ENCODE data around the gene S1PR1. TPM values are rescaled to one million over a fixed set of nuclear protein-coding genes. Genes with fewer than 3 reads are reported as not detected.
"Not testable (repeated sequence)": the region's sequence is repeated elsewhere in the genome, so short reads cannot be mapped to it uniquely, and the experiment has no call there.

Gene S1PR1
- total and polyA plus RNA-seq, 7 donors: 1.2 to 29.3 (median 19.8) TPM

GRCh38 chr1:101227837-101228236, 9.0 kb upstream of the S1PR1 start:
- Histone ChIP-seq H3K27me3 (no peaks in the 10 kb centered on the region), H3K9me3 (no peaks in the 10 kb centered on the region), H3K4me3 (no peak overlapping the region), H3K4me1 (no peaks in the 10 kb centered on the region), H3K27ac (no peak overlapping the region), H3K36me3 (no peaks in the 10 kb centered on the region)
- TF ChIP-seq POLR2A (IDR thresholded peaks at IDR 0.05) (no peak), EP300 (IDR thresholded peaks at IDR 0.05) (no peak), POLR2AphosphoS5 (IDR thresholded peaks at IDR 0.05) (no peak), CTCF (IDR thresholded peaks at IDR 0.05) (no peak)
- intact Hi-C loops (cut with DNase I): no loop called here
- WGBS, 2 donors: 48 to 88% methylated on average over 2 of the region's 2 CpGs
- no peak for DNase-seq

- TF ChIP-seq POLR2AphosphoS5 (IDR thresholded peaks at IDR 0.05) (no peak), EP300 (IDR thresholded peaks at IDR 0.05) (no peak), POLR2A (IDR thresholded peaks at IDR 0.05) (no peak), CTCF (IDR thresholded peaks at IDR 0.05) (no peak)
- no peaks in the 10 kb centered on the region for H3K27me3 ChIP-seq
- no peaks in the 10 kb centered on the region for H3K4me1 ChIP-seq
- H3K36me3 ChIP-seq: no peaks in the 10 kb centered on the region
- no peak for DNase-seq
- no peak overlapping the region for H3K4me3 ChIP-seq
- H3K27ac ChIP-seq: no peak overlapping the region
- WGBS, 2 donors: 78 to 93% methylated on average over 6 of the region's 6 CpGs
- no peaks in the 10 kb centered on the region for H3K9me3 ChIP-seq
- intact Hi-C loops (cut with DNase I): no loop called here
Measured at GRCh38 chr1:101228424-101229134, 8.2 kb upstream of the S1PR1 start.

GRCh38 chr1:101232182-101232581, 4.6 kb upstream of the S1PR1 start:
- peaks cover 0 to 15% (median 4%) of the 10 kb centered on the region in 4 donors for H3K4me1 ChIP-seq
- intact Hi-C loops (cut with DNase I); H3K36me3 ChIP-seq; H3K4me3 ChIP-seq; DNase-seq; H3K9me3 ChIP-seq; H3K27me3 ChIP-seq; H3K27ac ChIP-seq: not testable (repeated sequence)

GRCh38 chr1:101233495-101233894, 3.3 kb upstream of the S1PR1 start:
- DNase-seq: no peak
- no peaks in the 10 kb centered on the region for H3K36me3 ChIP-seq
- H3K4me1 ChIP-seq: peaks cover 0 to 28% (median 18%) of the 10 kb centered on the region in 4 donors
- H3K4me3 ChIP-seq: no peak overlapping the region
- intact Hi-C loops (cut with DNase I): no loop called here
- peaks cover 0 to 16% (median 0%) of the 10 kb centered on the region in 3 donors for H3K27me3 ChIP-seq
- no peak for TF ChIP-seq POLR2A (IDR thresholded peaks at IDR 0.05)
- no peak for TF ChIP-seq CTCF (IDR thresholded peaks at IDR 0.05)
- TF ChIP-seq EP300 (IDR thresholded peaks at IDR 0.05): no peak
- no peak for TF ChIP-seq POLR2AphosphoS5 (IDR thresholded peaks at IDR 0.05)
- 73 to 88% methylated on average over 7 of the region's 7 CpGs for WGBS, 2 donors
- H3K27ac ChIP-seq: no peak overlapping the region
- no peaks in the 10 kb centered on the region for H3K9me3 ChIP-seq

GRCh38 chr1:101235216-101235695, 1.6 kb upstream of the S1PR1 start:
- WGBS, 2 donors: 11 to 18% methylated on average over 6 of the region's 6 CpGs
- intact Hi-C loops (cut with DNase I): loop anchor here (5.0 kb wide), 1 partner anchor 313 kb away; no protein-coding TSS in a partner anchor

More at GRCh38 chr1:101235216-101235695, 1.6 kb upstream of the S1PR1 start:
- no peak for DNase-seq
- Histone ChIP-seq H3K27ac (peak overlapping the region; percentile 51 to 90 (median 68)), H3K4me3 (peak overlapping the region in 3 of 4 donors; percentile 53 to 70 (median 60)), H3K9me3 (no peaks in the 10 kb centered on the region), H3K27me3 (peaks cover 0 to 21% (median 0%) of the 10 kb centered on the region in 3 donors), H3K36me3 (no peaks in the 10 kb centered on the region), H3K4me1 (peaks cover 0 to 32% (median 20%) of the 10 kb centered on the region in 4 donors)
- TF ChIP-seq EP300 (IDR thresholded peaks at IDR 0.05): no peak
- no peak for TF ChIP-seq POLR2AphosphoS5 (IDR thresholded peaks at IDR 0.05)
- TF ChIP-seq CTCF (IDR thresholded peaks at IDR 0.05): no peak
- no peak for TF ChIP-seq POLR2A (IDR thresholded peaks at IDR 0.05)

All from sigmoid colon (tissue), 7 donors.